Loucy (cell line): ENCODE results near the gene NMT1.

Source experiments
- EZH2phosphoT487 ChIP-seq: fragments of 200-600 bp; IDR thresholded peaks from 2 replicates; pipeline ENCODE4 v1.6.1; 2018; ENCODE audit warnings: antibody characterized with exemption, mild to moderate bottlenecking, moderate library complexity, borderline replicate concordance
- TF ChIP-seq, protein P1 (sequence below): fragments of 200-600 bp; sonication (generic); conservative IDR thresholded peaks from 2 replicates; pipeline ENCODE4 v1.5.1; 2014; ENCODE audit warnings: mild to moderate bottlenecking, antibody characterized with exemption, low read length

DNA sequence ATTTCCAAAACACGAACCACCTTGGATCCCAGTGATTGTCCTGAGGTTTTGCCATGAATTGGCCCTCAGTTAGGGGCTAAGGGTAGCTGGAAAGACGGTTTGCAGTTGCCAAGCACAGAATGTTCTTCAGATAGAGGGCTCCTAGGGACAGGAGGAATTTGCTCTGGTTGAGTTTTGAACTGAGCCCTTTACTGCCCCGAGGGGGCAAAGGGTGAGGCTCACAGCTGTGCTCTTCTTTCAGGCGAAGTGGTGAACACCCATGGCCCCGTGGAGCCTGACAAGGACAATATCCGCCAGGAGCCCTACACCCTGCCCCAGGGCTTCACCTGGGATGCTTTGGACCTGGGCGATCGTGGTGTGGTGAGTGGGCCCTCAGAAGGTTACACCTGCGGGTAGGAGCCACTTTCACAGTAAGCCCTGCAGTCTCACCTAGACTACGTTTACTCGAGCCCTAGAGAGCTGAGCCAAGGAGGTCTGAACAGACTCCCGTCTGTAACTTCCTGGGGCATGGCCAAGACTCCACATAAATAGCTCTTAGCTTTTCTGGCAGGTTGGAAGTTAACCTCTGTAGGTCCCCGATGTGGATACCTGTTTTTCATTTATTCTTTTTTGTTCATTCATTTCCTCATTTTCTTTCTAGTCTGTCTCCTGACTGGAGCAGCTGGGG is 32.5 kb downstream of the NMT1 start:
- TF ChIP-seq, protein P1, sequence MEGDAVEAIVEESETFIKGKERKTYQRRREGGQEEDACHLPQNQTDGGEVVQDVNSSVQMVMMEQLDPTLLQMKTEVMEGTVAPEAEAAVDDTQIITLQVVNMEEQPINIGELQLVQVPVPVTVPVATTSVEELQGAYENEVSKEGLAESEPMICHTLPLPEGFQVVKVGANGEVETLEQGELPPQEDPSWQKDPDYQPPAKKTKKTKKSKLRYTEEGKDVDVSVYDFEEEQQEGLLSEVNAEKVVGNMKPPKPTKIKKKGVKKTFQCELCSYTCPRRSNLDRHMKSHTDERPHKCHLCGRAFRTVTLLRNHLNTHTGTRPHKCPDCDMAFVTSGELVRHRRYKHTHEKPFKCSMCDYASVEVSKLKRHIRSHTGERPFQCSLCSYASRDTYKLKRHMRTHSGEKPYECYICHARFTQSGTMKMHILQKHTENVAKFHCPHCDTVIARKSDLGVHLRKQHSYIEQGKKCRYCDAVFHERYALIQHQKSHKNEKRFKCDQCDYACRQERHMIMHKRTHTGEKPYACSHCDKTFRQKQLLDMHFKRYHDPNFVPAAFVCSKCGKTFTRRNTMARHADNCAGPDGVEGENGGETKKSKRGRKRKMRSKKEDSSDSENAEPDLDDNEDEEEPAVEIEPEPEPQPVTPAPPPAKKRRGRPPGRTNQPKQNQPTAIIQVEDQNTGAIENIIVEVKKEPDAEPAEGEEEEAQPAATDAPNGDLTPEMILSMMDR: no peak
- TF ChIP-seq EZH2phosphoT487: no peak
